GM12891 (cell line): Measurements from ENCODE around the gene SPC24.

Source experiments
- POLR2A ChIP-seq: IDR thresholded peaks from 2 replicates; pipeline ENCODE4 v1.6.1; 2011; ENCODE audit warnings: low read depth, low read length, control low read depth
- SPI1 ChIP-seq: IDR thresholded peaks from 2 replicates; pipeline ENCODE4 v1.6.1; 2011; ENCODE audit warnings: low read depth, low read length, control low read depth

DNA sequence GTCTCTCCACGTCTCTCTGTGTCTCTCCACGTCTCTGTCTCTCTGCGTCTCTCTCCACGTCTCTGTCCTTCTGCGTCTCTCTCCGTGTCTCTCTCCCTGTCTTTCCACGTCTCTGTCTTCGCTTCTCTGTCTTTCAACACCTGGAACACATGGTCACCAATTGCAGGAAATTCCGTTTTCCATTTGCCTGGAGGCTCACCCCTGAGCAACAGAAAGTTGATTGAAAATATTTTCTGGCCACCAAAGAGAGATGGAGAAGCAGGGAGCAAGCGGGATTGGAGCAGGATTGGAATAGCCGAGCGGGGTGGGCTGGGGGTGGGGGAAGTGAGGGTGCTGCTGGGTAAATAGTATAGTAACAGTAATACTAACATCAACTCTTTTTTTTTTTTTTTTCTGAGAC, 40.1 kb upstream of the SPC24 start:
- TF ChIP-seq SPI1 (no peak), POLR2A (no peak)
